HEK293T (cell line): ENCODE measurements around the gene TBX21.

Experiments used
- BHLHE40 ChIP-seq: fragments of 450-650 bp; IDR thresholded peaks from 2 replicates; pipeline ENCODE4 v1.6.1; 2016; ENCODE audit warnings: mild to moderate bottlenecking, moderate library complexity, borderline replicate concordance
- FOXM1 ChIP-seq: fragments of 450-650 bp; IDR thresholded peaks from 2 replicates; pipeline ENCODE4 v1.6.1; 2017; ENCODE audit warnings: mild to moderate bottlenecking, borderline replicate concordance
- SP1 ChIP-seq: fragments of 450-650 bp; IDR thresholded peaks from 2 replicates; pipeline ENCODE4 v1.6.1; 2017
- ZNF384 ChIP-seq: fragments of 450-650 bp; IDR thresholded peaks from 2 replicates; pipeline ENCODE4 v1.6.1; 2016
- TF ChIP-seq, protein P1 (sequence below): fragments of 450-650 bp; IDR thresholded peaks from 2 replicates; pipeline ENCODE4 v1.6.1; 2016

GRCh38 chr17:47774331-47774730 is 41.3 kb downstream of the TBX21 start:
- TF ChIP-seq BHLHE40 = no peak
- TF ChIP-seq ZNF384 = no peak
- no peak for TF ChIP-seq SP1
- TF ChIP-seq, protein P1, sequence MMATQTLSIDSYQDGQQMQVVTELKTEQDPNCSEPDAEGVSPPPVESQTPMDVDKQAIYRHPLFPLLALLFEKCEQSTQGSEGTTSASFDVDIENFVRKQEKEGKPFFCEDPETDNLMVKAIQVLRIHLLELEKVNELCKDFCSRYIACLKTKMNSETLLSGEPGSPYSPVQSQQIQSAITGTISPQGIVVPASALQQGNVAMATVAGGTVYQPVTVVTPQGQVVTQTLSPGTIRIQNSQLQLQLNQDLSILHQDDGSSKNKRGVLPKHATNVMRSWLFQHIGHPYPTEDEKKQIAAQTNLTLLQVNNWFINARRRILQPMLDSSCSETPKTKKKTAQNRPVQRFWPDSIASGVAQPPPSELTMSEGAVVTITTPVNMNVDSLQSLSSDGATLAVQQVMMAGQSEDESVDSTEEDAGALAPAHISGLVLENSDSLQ = no peak
- no peak for TF ChIP-seq FOXM1
